GM21423 (cell line): ENCODE data around the gene ACACA.
"Not testable (repeated sequence)": the region's sequence is repeated elsewhere in the genome, so short reads cannot be mapped to it uniquely, and the experiment has no call there.

Experiments used
- ATAC-seq: cut with Tn5 transposase; IDR thresholded peaks from one replicate; pipeline ENCODE4 v1.9.1; 2021; ENCODE audit warnings: mild to moderate bottlenecking, moderate library complexity; ENCODE audit not compliant: unreplicated experiment

Gene ACACA

GRCh38 chr17:37406635-37407461 is at the start of gene ACACA, which contains the start of gene TADA2A:
ACACA (minus strand) TSS chr17:37406836; CDS start chr17:37406299, 537 bp downstream.
TADA2A (plus strand) TSS chr17:37406886; CDS start chr17:37411366, 4,480 bp downstream.
- ATAC-seq, result peak; percentile 83

GRCh38 chr17:37450112-37450511 is 43.5 kb upstream of the ACACA start:
- no peak for ATAC-seq

GRCh38 chr17:37447641-37448040 is 41.0 kb upstream of the ACACA start:
- no peak for ATAC-seq

- ATAC-seq, result no peak
Measured at GRCh38 chr17:37446027-37446426, 39.4 kb upstream of the ACACA start.

GRCh38 chr17:37441369-37442014 is 34.9 kb upstream of the ACACA start:
- not testable (repeated sequence) for ATAC-seq

GRCh38 chr17:37440424-37440823 is 33.8 kb upstream of the ACACA start:
- ATAC-seq, result no peak

GRCh38 chr17:37438141-37438540 is 31.5 kb upstream of the ACACA start:
- ATAC-seq, result no peak

GRCh38 chr17:37432671-37433070 is 26.0 kb upstream of the ACACA start:
- ATAC-seq, result no peak

- no peak for ATAC-seq
Measured at GRCh38 chr17:37430051-37430627, 23.5 kb upstream of the ACACA start.

- ATAC-seq, result no peak
Measured at GRCh38 chr17:37429453-37429852, 22.8 kb upstream of the ACACA start.

GRCh38 chr17:37429039-37429438 is 22.4 kb upstream of the ACACA start:
- no peak for ATAC-seq

GRCh38 chr17:37425268-37425667 is 18.6 kb upstream of the ACACA start:
- ATAC-seq, result no peak

GRCh38 chr17:37422971-37423625 is 16.5 kb upstream of the ACACA start:
- no peak for ATAC-seq

GRCh38 chr17:37417852-37418251 is 11.2 kb upstream of the ACACA start:
- ATAC-seq, result no peak

- ATAC-seq, result no peak
Measured at GRCh38 chr17:37413875-37414519, 7.4 kb upstream of the ACACA start.

- no peak for ATAC-seq
Measured at GRCh38 chr17:37410357-37410756, 3.7 kb upstream of the ACACA start.

- ATAC-seq, result not testable (repeated sequence)
Measured at GRCh38 chr17:37408145-37408479, 1.5 kb upstream of the ACACA start.

- ATAC-seq, result peak; percentile 27
Measured at GRCh38 chr17:37405955-37406634, 541 bp downstream of the ACACA start.

- ATAC-seq, result not testable (repeated sequence)
Measured at GRCh38 chr17:37405522-37405921, 1.1 kb downstream of the ACACA start.

- no peak for ATAC-seq
Measured at GRCh38 chr17:37400505-37400904, 6.1 kb downstream of the ACACA start.
